HG03103 (cell line): ENCODE data around the gene CXCR2.
"Not testable (repeated sequence)": the region's sequence is repeated elsewhere in the genome, so short reads cannot be mapped to it uniquely, and the experiment has no call there.

Experiments
- ATAC-seq: cut with Tn5 transposase; IDR thresholded peaks from one replicate; pipeline ENCODE4 v1.9.1; 2021; ENCODE audit warnings: low read depth; ENCODE audit not compliant: unreplicated experiment

The CXCR2 gene

GRCh38 chr2:218129458-218130135 lies 3.8 kb downstream of the CXCR2 start:
- no peak for ATAC-seq

GRCh38 chr2:218130377-218130776 lies 4.5 kb downstream of the CXCR2 start:
- ATAC-seq, result no peak

DNA sequence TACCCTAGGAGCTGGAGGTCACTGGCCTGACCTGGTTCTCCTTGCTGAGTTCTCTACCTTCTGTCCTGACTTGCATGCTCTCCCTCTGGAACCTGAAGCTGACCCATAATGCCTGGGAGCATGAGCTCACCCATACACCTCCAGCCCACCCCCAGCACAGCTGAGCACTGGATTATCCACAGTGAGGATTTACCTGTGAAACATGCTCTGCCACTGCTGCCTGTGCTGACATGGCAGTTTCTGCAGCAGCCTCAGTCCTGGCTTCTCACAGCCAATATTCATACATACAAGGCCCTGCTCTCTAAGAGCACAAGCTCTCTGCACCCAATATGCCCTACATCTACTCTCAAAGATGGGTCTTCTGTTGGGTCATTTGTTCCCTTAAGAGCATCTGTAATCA lies 5.0 kb downstream of the CXCR2 start:
- ATAC-seq, result no peak

DNA sequence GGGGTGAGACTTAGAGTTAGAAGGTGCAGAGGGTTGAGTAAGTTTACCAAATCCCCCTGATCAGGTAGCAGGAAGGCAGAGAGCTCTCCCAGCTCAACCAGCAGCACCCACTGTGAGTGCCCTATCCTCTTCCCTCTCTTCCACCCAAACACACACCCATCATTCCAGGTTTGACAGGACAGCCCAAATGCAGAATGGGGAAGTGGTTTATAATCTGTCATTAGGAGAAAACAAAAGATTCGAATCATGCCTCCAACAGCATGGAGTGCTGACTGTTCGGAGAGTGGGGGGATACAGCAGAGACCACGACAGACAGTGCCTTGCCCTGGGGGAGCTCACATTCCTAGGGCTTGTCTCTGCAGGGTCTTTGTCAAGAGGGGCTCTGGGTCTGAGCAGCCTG lies 11.7 kb downstream of the CXCR2 start:
- no peak for ATAC-seq

DNA sequence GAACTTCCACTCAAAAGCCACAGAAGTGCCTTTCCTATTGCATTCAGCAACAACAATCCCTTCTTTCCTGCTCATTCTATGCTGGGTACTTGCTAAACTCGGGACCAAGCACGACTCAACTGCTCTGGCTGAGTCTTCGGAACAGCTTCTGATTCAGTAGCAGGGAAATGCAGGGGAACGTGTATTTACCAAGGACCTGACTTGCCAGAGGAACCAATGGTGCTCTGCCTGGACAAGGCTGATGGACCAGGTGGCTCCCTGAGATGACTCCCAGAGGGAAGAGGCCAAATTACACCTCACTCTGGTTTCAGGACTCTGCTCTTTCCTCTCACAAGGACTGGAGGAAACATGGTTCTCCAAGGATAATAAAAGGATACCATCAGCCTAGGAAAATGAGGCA lies 12.2 kb downstream of the CXCR2 start:
- no peak for ATAC-seq

GRCh38 chr2:218145124-218145523 lies 19.3 kb downstream of the CXCR2 start:
- no peak for ATAC-seq

DNA sequence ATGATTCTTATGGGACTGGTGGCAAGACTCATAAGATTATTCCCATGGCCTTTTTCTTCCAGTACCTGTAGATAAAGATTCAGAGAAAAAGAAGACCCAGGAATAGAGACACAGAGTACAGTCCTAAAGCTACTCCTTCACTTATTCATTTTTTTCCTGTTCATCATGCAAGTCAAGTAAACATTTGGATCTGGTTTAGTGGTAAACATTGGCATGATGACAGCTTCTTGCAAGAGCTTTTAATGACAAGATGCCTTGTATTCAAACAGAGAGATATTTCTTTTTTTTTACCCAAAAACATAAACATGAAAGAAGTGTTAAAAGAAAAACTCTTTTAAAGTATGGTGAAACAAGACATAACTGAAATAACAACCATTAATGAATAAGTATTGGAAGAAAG lies 20.2 kb downstream of the CXCR2 start:
- ATAC-seq, result no peak

DNA sequence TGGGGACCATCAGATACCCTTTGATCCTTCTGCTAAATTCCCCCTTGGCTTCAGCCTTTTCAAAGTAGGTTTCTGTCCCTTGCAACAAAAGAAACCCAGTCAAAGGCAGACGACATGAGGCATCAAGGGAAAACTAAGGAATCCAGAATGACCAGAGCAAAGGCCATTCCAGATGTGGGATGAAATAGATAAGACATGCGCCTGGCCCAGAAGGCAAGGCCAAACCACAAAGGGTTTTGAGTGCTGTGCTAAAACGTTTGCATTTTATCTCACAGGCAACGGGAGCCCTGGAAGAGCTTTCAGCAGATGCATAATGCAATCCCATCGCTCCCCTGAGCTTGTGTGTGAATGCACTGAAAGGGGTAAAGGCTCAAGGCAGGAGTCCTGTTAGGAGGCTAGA lies 23.3 kb downstream of the CXCR2 start:
- ATAC-seq, result no peak

DNA sequence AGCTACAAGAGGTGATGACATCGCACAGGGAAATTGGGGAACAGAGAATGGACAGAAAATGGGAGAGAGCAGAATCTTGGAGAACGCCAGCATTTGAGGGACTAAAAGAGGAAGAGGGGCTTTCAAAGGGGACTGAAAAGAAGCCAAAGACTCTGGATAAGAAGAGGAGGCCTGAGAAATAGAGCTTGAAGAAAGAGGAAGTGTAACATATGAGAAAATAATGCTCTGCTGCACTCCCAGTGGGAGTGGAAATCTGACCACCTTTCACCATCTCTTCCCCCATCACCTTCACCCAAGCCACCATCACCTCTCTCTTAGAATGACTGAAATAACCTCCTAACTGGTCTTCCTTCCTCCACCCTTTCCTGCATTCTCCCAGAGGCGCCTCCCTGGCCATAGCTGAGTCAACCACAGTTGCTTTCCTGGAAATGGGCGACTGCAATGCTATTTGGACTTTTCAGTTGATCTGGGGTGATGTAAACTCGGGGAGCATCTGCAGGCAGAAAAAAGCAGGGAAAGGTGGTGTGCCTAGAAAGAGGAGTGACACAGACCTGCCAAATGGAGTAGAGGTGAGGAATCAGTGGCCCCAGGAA lies 24.1 kb downstream of the CXCR2 start:
- ATAC-seq, result peak; percentile 54

- no peak for ATAC-seq
Measured at GRCh38 chr2:218152172-218152571, 26.3 kb downstream of the CXCR2 start.

DNA sequence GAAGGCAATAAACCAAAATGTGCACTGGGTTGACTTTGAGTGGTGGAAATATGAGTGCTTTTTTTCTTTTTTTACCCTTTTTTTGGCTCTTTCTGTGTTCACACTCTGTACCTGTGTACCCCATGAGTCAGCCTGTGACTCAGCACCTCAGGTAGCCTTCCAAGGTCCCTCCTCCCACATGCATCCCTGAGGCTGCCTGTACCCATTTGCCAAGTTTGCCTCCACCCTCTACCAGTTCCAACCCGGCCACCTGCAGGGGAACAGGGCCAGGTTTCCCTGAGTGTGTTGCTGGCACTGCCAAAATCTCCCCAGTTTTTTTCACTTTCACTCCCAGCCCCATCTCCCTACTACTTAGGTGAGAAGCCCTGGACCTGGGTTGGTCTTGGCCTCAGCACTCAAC lies 26.9 kb downstream of the CXCR2 start:
- ATAC-seq, result no peak

DNA sequence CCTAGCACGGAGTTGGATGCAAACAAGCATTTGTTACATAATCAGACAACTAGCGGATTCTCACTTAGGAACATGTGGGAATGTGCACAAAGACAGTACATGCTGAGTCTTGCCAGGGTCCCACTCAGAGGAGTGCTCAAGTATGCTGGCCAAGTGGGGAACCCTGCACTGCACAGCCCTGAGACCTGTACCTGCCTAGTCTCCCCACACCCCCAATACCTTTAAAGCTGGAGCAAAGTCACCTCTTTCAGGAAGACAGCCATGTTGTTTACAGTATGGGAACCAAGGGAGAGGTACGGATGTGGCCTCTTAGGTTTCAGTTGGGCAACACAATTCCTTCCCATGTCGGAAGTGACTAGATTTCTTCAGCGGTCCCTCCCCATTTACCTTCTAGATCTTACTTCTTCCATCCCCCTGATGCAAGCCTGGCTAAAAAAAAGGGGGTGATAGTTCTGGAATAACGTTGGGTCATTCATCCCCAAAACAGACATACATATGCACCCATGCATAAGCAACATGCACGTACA lies 30.2 kb downstream of the CXCR2 start:
- ATAC-seq, result no peak

GRCh38 chr2:218161644-218162043 lies 35.8 kb downstream of the CXCR2 start:
- ATAC-seq, result no peak

GRCh38 chr2:218162814-218163213 lies 37.0 kb downstream of the CXCR2 start:
- no peak for ATAC-seq

GRCh38 chr2:218166791-218167190 lies 41.0 kb downstream of the CXCR2 start, which contains the start of gene CXCR1:
TSS of gene CXCR1 (minus strand) at chr2:218166962. CDS start at chr2:218165211, 1,751 bp downstream.
- ATAC-seq, result no peak

GRCh38 chr2:218168016-218168415 lies 42.2 kb downstream of the CXCR2 start:
- ATAC-seq, result no peak

- no peak for ATAC-seq
Measured at GRCh38 chr2:218168635-218169462, 43.0 kb downstream of the CXCR2 start.

DNA sequence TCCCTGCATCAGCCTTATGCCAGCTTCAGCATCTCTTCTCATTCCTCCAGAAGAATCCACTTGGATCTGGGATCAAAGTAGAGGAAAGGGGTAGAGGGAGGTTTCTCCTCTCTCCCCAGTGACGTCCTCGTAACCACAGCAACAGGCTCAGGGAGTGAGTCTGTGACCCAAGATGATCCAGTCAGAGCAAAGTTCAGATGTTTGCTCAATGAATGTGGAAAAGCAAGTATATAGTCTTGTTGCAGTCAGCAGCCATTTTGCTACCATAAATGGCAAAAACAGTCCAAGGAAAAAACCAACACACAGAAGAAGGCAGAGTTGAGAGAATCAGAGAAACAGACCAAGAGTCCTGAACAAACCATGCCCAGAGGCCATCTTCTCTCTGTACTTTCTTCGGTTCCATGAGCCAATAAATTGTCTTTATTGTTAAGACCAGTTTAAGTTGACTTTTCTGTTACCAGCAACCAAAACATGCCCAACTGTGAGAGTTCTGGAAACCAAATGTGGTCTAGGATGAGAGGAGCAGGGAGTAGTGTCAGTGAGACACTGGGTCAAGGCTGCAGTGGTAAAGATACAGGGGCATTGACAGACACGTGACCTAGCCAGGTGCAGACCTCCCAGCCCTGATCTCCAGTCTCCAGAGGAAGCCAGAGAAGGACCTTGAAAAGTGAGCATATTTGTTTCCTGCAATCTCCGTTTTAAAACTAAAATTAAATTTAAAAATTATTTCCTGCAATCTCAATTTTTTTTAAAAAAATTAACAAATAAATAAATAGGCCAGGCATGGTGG lies 44.1 kb downstream of the CXCR2 start:
- no peak for ATAC-seq

GRCh38 chr2:218171744-218172143 lies 45.9 kb downstream of the CXCR2 start:
- not testable (repeated sequence) for ATAC-seq

- ATAC-seq, result no peak
Measured at GRCh38 chr2:218172845-218173244, 47.0 kb downstream of the CXCR2 start.

DNA sequence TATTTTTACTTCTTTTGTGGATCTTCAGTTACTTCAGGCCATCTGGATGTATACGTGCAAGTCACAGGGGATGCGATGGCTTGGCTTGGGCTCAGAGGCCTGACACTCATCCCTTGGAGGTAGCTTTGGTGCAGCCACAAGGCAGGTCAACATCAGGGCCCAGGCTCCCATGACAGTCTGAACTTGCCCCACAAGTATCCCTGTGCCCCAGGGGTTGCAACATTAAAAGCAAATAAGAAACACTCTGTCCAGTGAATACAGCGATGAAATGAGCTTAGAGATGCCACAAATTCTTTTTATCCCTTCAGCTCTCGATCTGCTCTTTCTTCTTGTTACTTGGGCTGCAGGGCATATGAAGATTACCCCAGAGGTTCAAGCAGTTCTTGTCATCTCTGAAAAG lies 54.0 kb downstream of the CXCR2 start:
- no peak for ATAC-seq
